Medulla oblongata (tissue), 1 donor: ENCODE data around the gene SFTPA2.
"Not testable (repeated sequence)": the region's sequence is repeated elsewhere in the genome, so short reads cannot be mapped to it uniquely, and the experiment has no call there.

Experiments
- DNase-seq: peaks from one replicate; pipeline ENCODE4 v3.0.0-alpha.2; 2015; ENCODE audit errors: extremely low spot score

SFTPA2 gene

DNA sequence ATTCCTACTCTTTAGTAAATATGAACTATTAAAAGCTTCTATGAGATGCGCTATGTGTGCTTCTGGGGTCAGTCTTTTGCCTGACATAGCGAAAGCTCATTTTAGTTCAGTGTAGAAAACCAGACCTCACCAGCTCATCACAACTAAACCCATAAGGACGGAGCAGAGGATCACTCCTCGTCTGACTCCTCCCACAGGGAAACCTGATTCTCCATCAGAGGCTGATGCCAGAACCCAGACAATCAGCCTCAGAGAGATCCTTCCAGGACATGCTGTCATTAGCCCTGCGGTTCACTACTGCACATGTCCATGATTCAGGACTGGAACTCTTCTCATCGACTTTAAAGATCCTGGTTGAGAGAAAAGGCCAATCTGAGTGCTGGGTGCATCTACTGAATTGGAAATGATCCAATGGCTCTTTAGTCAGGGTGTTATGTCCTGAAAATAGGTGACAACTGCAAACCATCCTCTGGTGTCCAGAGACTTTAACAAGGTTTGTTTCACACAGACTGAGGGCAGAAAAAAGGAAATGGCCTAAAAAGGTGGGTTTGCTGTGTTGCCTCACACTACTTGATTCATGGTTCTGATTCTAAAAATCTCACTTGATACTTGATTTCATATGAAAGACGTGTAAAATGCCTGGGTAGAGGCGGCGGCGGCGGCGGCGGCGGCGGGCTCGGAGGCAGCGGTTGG lies 48.2 kb downstream of the SFTPA2 start, which contains the start of gene EIF5AL1:
Gene EIF5AL1 (plus strand): TSS at position 643 of the 693 bp plus-strand sequence. CDS start 117 bp downstream, outside the sequence.
- DNase-seq = not testable (repeated sequence)

- DNase-seq = not testable (repeated sequence)
These were observed 50.2 kb downstream of the SFTPA2 start for GRCh38 chr10:79509934-79510508.

DNA sequence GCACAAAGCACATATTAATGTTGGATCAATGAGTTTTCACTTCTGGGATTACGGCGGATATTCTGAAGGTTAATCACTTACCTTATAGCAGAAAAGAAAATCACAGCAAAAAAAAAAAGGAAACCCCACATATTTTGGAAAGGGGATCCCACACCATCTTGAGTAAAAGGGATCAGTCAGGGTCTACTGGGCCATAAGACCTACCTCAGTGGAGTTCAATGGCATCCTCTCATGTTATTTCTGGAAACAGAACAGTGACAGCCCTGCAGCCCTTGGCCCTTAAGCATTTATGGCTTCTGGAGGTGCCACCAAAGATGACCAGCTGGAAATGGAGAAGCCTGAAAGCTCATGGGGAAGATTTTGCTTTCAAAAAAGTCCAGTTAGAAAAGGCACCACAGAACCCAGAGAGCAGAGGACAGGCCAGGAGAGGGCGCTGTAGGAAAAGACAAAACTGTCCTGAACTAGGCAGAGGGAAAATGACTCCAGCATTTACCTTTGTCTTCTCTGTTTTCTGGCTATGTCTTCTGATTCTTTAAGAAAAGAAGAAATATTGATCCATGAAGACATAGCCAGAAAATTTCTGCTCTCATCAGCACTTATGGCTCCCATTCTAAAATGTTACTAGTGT lies 50.8 kb downstream of the SFTPA2 start:
- DNase-seq = not testable (repeated sequence)

DNA sequence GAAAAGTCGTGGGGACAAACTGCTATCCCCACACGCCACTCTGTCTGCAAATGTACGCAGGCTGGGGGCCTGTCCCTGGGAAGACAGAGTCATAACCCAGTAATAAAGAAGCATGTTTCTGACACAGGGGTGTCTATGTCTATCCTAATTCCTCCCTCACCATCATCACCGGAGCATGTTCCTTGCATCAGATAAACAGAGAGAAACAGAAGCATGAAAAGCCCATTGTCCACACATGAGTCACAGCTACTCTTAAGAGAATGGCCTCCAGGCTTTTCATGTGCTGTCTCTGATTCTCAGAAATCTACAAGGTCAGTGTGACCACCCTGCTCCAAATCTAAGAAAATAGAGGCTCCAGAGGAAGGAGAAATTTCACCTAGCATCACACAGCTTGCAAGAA lies 52.0 kb downstream of the SFTPA2 start:
- not testable (repeated sequence) for DNase-seq

DNA sequence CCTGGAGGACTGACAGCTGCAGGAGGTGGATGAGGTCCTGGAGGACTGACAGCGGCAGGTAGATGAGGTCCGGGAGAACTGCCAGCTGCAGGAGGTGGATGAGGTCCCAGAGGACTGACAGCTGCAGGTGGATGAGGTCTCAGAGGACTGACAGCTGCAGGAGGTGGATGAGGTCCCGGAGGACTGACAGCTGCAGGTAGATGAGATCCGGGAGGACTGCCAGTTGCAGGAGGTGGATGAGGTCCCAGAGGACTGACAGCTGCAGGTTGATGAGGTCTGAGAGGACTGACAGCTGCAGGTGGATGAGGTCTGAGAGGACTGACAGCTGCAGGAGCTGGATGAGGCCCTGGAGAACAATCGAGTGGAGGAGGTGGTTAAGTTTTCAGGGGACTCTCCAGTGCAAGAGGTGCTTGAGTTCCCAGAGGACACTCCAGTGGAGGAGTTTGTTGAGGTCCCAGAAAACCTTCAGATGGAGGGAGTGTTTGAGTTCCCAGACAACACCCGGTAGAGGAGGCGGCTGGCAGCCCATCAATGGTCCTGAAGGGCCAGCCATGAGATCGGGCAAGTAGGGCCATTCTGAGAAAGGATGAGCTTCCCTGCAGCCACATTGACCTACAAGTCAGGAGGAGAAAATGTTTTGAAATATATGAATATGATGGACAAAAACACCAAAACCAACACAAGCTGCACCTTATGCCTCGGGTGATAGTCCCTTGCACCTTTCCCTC lies 52.6 kb downstream of the SFTPA2 start:
- no peak for DNase-seq
